GM23338 (cell line): ENCODE measurements around the gene CCDC28B. TPM values are rescaled to one million over a fixed set of nuclear protein-coding genes. Genes with fewer than 3 reads are reported as not detected.

Experiments used
- ATAC-seq: fragments of 200-7000 bp; cut with Tn5 transposase; 3 replicates; pipeline ENCODE4 v1.9.1; 2020
- DNase-seq: peaks from one replicate; pipeline ENCODE4 v3.0.0-alpha.2; 2015; ENCODE audit warnings: low spot score
- H2AFZ ChIP-seq: fragments of 200-600 bp; sonication (generic); 2 replicates; pipeline ENCODE4 v1.8.0; 2016; ENCODE audit warnings: antibody characterized with exemption, mild to moderate bottlenecking, moderate library complexity
- H3F3A ChIP-seq: fragments of 200-600 bp; sonication (generic); replicated peaks from 2 replicates; pipeline ENCODE4 v1.8.0; 2017; ENCODE audit warnings: antibody characterized with exemption, mixed run types, low read depth
- H3K27ac ChIP-seq: fragments of 200-600 bp; sonication (generic); 2 replicates; pipeline ENCODE4 v1.6.1; 2016; ENCODE audit warnings: low read depth
- H3K27me3 ChIP-seq: fragments of 200-600 bp; sonication (generic); 2 replicates; pipeline ENCODE4 v1.8.0; 2016; ENCODE audit warnings: mild to moderate bottlenecking, mixed run types, moderate library complexity; ENCODE audit not compliant: insufficient read depth
- H3K36me3 ChIP-seq: fragments of 200-600 bp; sonication (generic); 2 replicates; pipeline ENCODE4 v1.8.0; 2016; ENCODE audit warnings: mild to moderate bottlenecking; ENCODE audit not compliant: insufficient read depth
- H3K4me1 ChIP-seq: fragments of 200-600 bp; sonication (generic); 2 replicates; pipeline ENCODE4 v1.8.0; 2016; ENCODE audit warnings: mild to moderate bottlenecking, moderate library complexity; ENCODE audit not compliant: insufficient read depth
- H3K4me2 ChIP-seq: fragments of 200-600 bp; sonication (generic); 2 replicates; pipeline ENCODE4 v1.7.1; 2017; ENCODE audit warnings: mixed run types
- H3K4me3 ChIP-seq: fragments of 200-600 bp; sonication (generic); 2 replicates; pipeline ENCODE4 v1.6.1; 2016; ENCODE audit warnings: mixed run types
- H3K79me2 ChIP-seq: fragments of 200-600 bp; sonication (generic); replicated peaks from 2 replicates; pipeline ENCODE4 v1.8.0; 2017; ENCODE audit warnings: mild to moderate bottlenecking; ENCODE audit not compliant: insufficient read depth
- H3K9me2 ChIP-seq: fragments of 200-600 bp; sonication (generic); 2 replicates; pipeline ENCODE4 v1.8.0; 2017; ENCODE audit not compliant: insufficient read depth
- H4K20me1 ChIP-seq: fragments of 200-600 bp; sonication (generic); replicated peaks from 2 replicates; pipeline ENCODE4 v1.8.0; 2017; ENCODE audit warnings: mild to moderate bottlenecking; ENCODE audit not compliant: insufficient read depth
- H3K27ac Mint-ChIP-seq: 2 replicates; pipeline ENCODE4 v1.8.0; 2020; ENCODE audit warnings: inconsistent platforms, mild to moderate bottlenecking, moderate library complexity, mixed read lengths
- H3K27me3 Mint-ChIP-seq: 3 replicates; pipeline ENCODE4 v1.8.0; 2022; ENCODE audit warnings: low read depth, mild to moderate bottlenecking, moderate library complexity, mixed read lengths, inconsistent platforms; ENCODE audit not compliant: insufficient read depth, poor library complexity
- H3K36me3 Mint-ChIP-seq: 3 replicates; pipeline ENCODE4 v1.8.0; 2021; ENCODE audit warnings: low read depth, mild to moderate bottlenecking, inconsistent platforms, moderate library complexity, mixed read lengths
- H3K4me1 Mint-ChIP-seq: 3 replicates; pipeline ENCODE4 v1.8.0; 2020; ENCODE audit warnings: mild to moderate bottlenecking, inconsistent platforms, mixed read lengths
- H3K4me3 Mint-ChIP-seq: 3 replicates; pipeline ENCODE4 v1.8.0; 2021; ENCODE audit warnings: moderate library complexity, mild to moderate bottlenecking, inconsistent platforms, mixed read lengths
- H3K9me3 Mint-ChIP-seq: 3 replicates; pipeline ENCODE4 v1.8.0; 2020; ENCODE audit warnings: moderate library complexity, mild to moderate bottlenecking, inconsistent platforms, mixed read lengths
- CREB1 ChIP-seq: fragments of 250-450 bp; sonication (Bioruptor Pico); IDR thresholded peaks from 2 replicates; pipeline ENCODE4 v1.5.0; 2020; ENCODE audit warnings: low read depth, mild to moderate bottlenecking, moderate library complexity
- EZH2 ChIP-seq: fragments of 200-600 bp; sonication (generic); IDR thresholded peaks from one replicate; pipeline ENCODE4 v1.8.0; 2017; ENCODE audit warnings: antibody characterized with exemption, mild to moderate bottlenecking, low read depth; ENCODE audit not compliant: unreplicated experiment
- EZH2phosphoT487 ChIP-seq: fragments of 200-600 bp; sonication (generic); IDR thresholded peaks from one replicate; pipeline ENCODE4 v1.8.1; 2018; ENCODE audit warnings: antibody characterized with exemption; ENCODE audit not compliant: unreplicated experiment
- JUNB ChIP-seq: IDR thresholded peaks from one replicate; pipeline ENCODE4 v1.6.1; 2016; ENCODE audit warnings: antibody characterized with exemption; ENCODE audit not compliant: unreplicated experiment
- NANOG ChIP-seq: IDR thresholded peaks from 2 replicates; pipeline ENCODE4 v1.6.1; 2016; ENCODE audit warnings: antibody characterized with exemption, borderline replicate concordance
- POLR2AphosphoS5 ChIP-seq: IDR thresholded peaks from 2 replicates; pipeline ENCODE4 v1.6.1; 2016; ENCODE audit warnings: antibody characterized with exemption, low read depth
- STAT1 ChIP-seq: IDR thresholded peaks from one replicate; pipeline ENCODE4 v1.6.1; 2016; ENCODE audit warnings: antibody characterized with exemption; ENCODE audit not compliant: unreplicated experiment
- ZNF114 ChIP-seq: fragments of 250-450 bp; sonication (Bioruptor Pico); IDR thresholded peaks from 2 replicates; pipeline ENCODE4 v1.5.0; 2020; ENCODE audit warnings: mild to moderate bottlenecking, moderate library complexity
- ZNF331 ChIP-seq: fragments of 250-450 bp; sonication (Bioruptor Pico); IDR thresholded peaks from 2 replicates; pipeline ENCODE4 v1.5.0; 2020; ENCODE audit warnings: low read depth, mild to moderate bottlenecking, moderate library complexity
- polyA plus RNA-seq: library from polyadenylated mRNA; unstranded; fragments of >200 nt; fragmentation: Nextera tagmentation; extraction: Ambion mirVana; gene quantifications from 2 replicates; pipeline ENCODE4 v1.2.1, GENCODE V29; 2016
- total RNA-seq: library from RNA; depleted of rRNA; stranded (reverse); fragments of >200 nt; shearing (Covaris generic); gene quantifications from 2 replicates; pipeline ENCODE4 v1.2.3, GENCODE V29; 2014
- TF ChIP-seq, protein P1 (sequence below), 2 experiments: fragments of 200-600 bp in 1 of 2; sonication (generic) in 1 of 2; conservative IDR thresholded peaks; 2 replicates each; pipeline versions ENCODE4 v1.5.1 to v1.6.1; 2016 to 2017; ENCODE audit warnings: antibody characterized with exemption in 2 of 2, low read depth in 2 of 2, mild to moderate bottlenecking in 2 of 2, moderate library complexity in 1 of 2
- TF ChIP-seq, protein P2 (sequence below): fragments of 250-450 bp; sonication (Bioruptor Pico); IDR thresholded peaks from 2 replicates; pipeline ENCODE4 v1.5.0; 2020; ENCODE audit warnings: mild to moderate bottlenecking, moderate library complexity
- TF ChIP-seq, protein P3 (sequence below): IDR thresholded peaks from 2 replicates; pipeline ENCODE4 v1.6.1; 2016; ENCODE audit warnings: antibody characterized with exemption
- TF ChIP-seq, protein P4 (sequence below): IDR thresholded peaks from one replicate; pipeline ENCODE4 v1.6.1; 2018; ENCODE audit warnings: antibody characterized with exemption; ENCODE audit not compliant: unreplicated experiment

Gene CCDC28B
- total and polyA plus RNA-seq, 2 experiments from 2014 or later, result 8.7 to 35.2 TPM

DNA sequence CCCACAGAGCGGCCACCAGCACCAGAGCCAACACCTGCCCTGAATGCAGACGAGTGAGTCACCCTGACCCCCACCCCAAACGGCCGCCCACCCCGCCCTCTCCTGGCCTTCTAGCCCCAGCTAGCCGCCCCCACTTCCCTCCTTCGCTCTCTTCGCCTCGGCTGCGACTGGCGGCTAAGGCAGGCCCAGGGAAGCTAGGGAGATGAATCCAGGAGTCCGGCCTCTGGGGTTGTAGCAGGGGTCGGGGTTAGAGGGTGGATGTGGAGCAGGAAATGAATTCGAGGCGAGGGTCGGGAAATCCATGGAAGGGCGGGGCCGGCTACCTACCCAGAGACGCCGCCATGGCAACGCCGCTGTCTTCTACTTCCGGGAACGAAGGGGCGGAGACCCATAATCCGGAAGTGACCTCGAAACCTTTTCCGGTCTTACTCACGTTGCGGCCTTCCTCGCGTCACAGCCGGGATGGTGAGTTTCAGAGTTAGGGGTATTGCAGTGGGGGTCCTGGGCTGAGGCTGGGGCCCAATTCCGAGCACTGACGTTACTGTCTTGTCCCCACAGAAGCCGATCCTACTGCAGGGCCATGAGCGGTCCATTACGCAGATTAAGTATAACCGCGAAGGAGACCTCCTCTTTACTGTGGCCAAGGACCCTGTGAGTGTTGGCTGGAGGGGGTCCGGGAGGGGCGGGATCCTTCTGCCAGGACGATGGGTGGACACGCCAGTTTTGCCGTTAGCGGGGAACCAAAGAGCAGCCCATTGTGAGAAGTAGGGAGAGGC, 21.8 kb downstream of the CCDC28B start, which contains the start of the genes EIF3I and TMEM234:
TSS of gene EIF3I (plus strand) at position 428 of the 776 bp plus-strand sequence. CDS start at position 463, 35 bp downstream.
TSS of gene TMEM234 (minus strand) at position 374 of the 776 bp plus-strand sequence. CDS start at position 343, 31 bp downstream.
- Mint-ChIP-seq H3K27ac (peak within 1 kb of the TSS; percentile 98), H3K36me3 (peaks cover 40% of the 10 kb centered on the region), H3K27me3 (peaks cover 7% of the 10 kb centered on the region), H3K4me3 (peak within 1 kb of the TSS; percentile 99), H3K9me3 (no peaks in the 10 kb centered on the region), H3K4me1 (peaks cover 17% of the 10 kb centered on the region)
- Histone ChIP-seq H3K27ac (peak within 1 kb of the TSS; percentile 79), H2AFZ (peak within 1 kb of the TSS; percentile 80), H4K20me1 (peaks cover 8% of the 10 kb centered on the region; the same call in 1 of the 2 replicates), H3K4me1 (peaks cover 10% of the 10 kb centered on the region), H3K27me3 (no peaks in the 10 kb centered on the region), H3K4me2 (peak within 1 kb of the TSS; percentile 99), H3K4me3 (peak within 1 kb of the TSS; percentile 93), H3K9me2 (no peaks in the 10 kb centered on the region), H3K79me2 (peaks cover 30% of the 10 kb centered on the region), H3F3A (peaks cover 15% of the 10 kb centered on the region), H3K36me3 (peaks cover 30% of the 10 kb centered on the region)
- DNase-seq, result peak; percentile 99
- peak; percentile 92 for TF ChIP-seq POLR2AphosphoS5
- TF ChIP-seq, protein P1, sequence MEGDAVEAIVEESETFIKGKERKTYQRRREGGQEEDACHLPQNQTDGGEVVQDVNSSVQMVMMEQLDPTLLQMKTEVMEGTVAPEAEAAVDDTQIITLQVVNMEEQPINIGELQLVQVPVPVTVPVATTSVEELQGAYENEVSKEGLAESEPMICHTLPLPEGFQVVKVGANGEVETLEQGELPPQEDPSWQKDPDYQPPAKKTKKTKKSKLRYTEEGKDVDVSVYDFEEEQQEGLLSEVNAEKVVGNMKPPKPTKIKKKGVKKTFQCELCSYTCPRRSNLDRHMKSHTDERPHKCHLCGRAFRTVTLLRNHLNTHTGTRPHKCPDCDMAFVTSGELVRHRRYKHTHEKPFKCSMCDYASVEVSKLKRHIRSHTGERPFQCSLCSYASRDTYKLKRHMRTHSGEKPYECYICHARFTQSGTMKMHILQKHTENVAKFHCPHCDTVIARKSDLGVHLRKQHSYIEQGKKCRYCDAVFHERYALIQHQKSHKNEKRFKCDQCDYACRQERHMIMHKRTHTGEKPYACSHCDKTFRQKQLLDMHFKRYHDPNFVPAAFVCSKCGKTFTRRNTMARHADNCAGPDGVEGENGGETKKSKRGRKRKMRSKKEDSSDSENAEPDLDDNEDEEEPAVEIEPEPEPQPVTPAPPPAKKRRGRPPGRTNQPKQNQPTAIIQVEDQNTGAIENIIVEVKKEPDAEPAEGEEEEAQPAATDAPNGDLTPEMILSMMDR (conservative IDR thresholded peaks at IDR 0.05; ENCODE audit: low read depth in 2 of 2), result no peak
- TF ChIP-seq, protein P2, sequence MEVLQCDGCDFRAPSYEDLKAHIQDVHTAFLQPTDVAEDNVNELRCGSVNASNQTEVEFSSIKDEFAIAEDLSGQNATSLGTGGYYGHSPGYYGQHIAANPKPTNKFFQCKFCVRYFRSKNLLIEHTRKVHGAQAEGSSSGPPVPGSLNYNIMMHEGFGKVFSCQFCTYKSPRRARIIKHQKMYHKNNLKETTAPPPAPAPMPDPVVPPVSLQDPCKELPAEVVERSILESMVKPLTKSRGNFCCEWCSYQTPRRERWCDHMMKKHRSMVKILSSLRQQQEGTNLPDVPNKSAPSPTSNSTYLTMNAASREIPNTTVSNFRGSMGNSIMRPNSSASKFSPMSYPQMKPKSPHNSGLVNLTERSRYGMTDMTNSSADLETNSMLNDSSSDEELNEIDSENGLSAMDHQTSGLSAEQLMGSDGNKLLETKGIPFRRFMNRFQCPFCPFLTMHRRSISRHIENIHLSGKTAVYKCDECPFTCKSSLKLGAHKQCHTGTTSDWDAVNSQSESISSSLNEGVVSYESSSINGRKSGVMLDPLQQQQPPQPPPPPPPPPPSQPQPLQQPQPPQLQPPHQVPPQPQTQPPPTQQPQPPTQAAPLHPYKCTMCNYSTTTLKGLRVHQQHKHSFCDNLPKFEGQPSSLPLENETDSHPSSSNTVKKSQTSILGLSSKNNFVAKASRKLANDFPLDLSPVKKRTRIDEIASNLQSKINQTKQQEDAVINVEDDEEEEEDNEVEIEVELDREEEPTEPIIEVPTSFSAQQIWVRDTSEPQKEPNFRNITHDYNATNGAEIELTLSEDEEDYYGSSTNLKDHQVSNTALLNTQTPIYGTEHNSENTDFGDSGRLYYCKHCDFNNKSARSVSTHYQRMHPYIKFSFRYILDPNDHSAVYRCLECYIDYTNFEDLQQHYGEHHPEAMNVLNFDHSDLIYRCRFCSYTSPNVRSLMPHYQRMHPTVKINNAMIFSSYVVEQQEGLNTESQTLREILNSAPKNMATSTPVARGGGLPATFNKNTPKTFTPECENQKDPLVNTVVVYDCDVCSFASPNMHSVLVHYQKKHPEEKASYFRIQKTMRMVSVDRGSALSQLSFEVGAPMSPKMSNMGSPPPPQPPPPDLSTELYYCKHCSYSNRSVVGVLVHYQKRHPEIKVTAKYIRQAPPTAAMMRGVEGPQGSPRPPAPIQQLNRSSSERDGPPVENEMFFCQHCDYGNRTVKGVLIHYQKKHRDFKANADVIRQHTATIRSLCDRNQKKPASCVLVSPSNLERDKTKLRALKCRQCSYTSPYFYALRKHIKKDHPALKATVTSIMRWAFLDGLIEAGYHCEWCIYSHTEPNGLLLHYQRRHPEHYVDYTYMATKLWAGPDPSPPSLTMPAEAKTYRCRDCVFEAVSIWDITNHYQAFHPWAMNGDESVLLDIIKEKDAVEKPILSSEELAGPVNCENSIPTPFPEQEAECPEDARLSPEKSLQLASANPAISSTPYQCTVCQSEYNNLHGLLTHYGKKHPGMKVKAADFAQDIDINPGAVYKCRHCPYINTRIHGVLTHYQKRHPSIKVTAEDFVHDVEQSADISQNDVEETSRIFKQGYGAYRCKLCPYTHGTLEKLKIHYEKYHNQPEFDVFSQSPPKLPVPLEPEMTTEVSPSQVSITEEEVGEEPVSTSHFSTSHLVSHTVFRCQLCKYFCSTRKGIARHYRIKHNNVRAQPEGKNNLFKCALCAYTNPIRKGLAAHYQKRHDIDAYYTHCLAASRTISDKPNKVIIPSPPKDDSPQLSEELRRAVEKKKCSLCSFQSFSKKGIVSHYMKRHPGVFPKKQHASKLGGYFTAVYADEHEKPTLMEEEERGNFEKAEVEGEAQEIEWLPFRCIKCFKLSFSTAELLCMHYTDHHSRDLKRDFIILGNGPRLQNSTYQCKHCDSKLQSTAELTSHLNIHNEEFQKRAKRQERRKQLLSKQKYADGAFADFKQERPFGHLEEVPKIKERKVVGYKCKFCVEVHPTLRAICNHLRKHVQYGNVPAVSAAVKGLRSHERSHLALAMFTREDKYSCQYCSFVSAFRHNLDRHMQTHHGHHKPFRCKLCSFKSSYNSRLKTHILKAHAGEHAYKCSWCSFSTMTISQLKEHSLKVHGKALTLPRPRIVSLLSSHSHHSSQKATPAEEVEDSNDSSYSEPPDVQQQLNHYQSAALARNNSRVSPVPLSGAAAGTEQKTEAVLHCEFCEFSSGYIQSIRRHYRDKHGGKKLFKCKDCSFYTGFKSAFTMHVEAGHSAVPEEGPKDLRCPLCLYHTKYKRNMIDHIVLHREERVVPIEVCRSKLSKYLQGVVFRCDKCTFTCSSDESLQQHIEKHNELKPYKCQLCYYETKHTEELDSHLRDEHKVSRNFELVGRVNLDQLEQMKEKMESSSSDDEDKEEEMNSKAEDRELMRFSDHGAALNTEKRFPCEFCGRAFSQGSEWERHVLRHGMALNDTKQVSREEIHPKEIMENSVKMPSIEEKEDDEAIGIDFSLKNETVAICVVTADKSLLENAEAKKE (CRISPR knock-in tag), result no peak
- peak; percentile 88 for TF ChIP-seq CREB1 (CRISPR knock-in tag)
- no peak for TF ChIP-seq ZNF114
- no peak for TF ChIP-seq EZH2
- TF ChIP-seq, protein P3, sequence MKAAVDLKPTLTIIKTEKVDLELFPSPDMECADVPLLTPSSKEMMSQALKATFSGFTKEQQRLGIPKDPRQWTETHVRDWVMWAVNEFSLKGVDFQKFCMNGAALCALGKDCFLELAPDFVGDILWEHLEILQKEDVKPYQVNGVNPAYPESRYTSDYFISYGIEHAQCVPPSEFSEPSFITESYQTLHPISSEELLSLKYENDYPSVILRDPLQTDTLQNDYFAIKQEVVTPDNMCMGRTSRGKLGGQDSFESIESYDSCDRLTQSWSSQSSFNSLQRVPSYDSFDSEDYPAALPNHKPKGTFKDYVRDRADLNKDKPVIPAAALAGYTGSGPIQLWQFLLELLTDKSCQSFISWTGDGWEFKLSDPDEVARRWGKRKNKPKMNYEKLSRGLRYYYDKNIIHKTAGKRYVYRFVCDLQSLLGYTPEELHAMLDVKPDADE, result peak; percentile 80
- TF ChIP-seq, protein P4, sequence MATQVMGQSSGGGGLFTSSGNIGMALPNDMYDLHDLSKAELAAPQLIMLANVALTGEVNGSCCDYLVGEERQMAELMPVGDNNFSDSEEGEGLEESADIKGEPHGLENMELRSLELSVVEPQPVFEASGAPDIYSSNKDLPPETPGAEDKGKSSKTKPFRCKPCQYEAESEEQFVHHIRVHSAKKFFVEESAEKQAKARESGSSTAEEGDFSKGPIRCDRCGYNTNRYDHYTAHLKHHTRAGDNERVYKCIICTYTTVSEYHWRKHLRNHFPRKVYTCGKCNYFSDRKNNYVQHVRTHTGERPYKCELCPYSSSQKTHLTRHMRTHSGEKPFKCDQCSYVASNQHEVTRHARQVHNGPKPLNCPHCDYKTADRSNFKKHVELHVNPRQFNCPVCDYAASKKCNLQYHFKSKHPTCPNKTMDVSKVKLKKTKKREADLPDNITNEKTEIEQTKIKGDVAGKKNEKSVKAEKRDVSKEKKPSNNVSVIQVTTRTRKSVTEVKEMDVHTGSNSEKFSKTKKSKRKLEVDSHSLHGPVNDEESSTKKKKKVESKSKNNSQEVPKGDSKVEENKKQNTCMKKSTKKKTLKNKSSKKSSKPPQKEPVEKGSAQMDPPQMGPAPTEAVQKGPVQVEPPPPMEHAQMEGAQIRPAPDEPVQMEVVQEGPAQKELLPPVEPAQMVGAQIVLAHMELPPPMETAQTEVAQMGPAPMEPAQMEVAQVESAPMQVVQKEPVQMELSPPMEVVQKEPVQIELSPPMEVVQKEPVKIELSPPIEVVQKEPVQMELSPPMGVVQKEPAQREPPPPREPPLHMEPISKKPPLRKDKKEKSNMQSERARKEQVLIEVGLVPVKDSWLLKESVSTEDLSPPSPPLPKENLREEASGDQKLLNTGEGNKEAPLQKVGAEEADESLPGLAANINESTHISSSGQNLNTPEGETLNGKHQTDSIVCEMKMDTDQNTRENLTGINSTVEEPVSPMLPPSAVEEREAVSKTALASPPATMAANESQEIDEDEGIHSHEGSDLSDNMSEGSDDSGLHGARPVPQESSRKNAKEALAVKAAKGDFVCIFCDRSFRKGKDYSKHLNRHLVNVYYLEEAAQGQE, result no peak
- TF ChIP-seq EZH2phosphoT487, result no peak
- TF ChIP-seq NANOG, result no peak
- TF ChIP-seq ZNF331 (CRISPR knock-in tag), result no peak
- TF ChIP-seq JUNB, result no peak
- TF ChIP-seq STAT1, result no peak
- peak; percentile 89 for ATAC-seq
